Chondrocyte (in vitro differentiated cells): Measurements from ENCODE around the gene IRF9. TPM values are rescaled to one million over a fixed set of nuclear protein-coding genes. Genes with fewer than 3 reads are reported as not detected.

ENCODE experiments used
- DNase-seq: peaks from one replicate; pipeline ENCODE4 v3.0.0; 2021; ENCODE audit warnings: mixed read lengths, low spot score
- H3K27ac Mint-ChIP-seq: one replicate; pipeline ENCODE4 v1.8.0; 2021; ENCODE audit warnings: mild to moderate bottlenecking, moderate library complexity, mixed read lengths; ENCODE audit not compliant: unreplicated experiment
- H3K27me3 Mint-ChIP-seq: 2 replicates; pipeline ENCODE4 v1.8.0; 2021; ENCODE audit warnings: low read depth, mixed read lengths
- H3K36me3 Mint-ChIP-seq: 2 replicates; pipeline ENCODE4 v1.8.0; 2021; ENCODE audit warnings: low read depth, mixed read lengths
- H3K4me1 Mint-ChIP-seq: 2 replicates; pipeline ENCODE4 v1.8.0; 2021; ENCODE audit warnings: low read depth, mild to moderate bottlenecking, mixed read lengths
- H3K4me3 Mint-ChIP-seq: one replicate; pipeline ENCODE4 v1.8.0; 2021; ENCODE audit warnings: mild to moderate bottlenecking, moderate library complexity, mixed read lengths; ENCODE audit not compliant: unreplicated experiment
- H3K9me3 Mint-ChIP-seq: 2 replicates; pipeline ENCODE4 v1.8.0; 2021; ENCODE audit warnings: low read depth, mixed read lengths
- total RNA-seq: library from RNA; stranded (reverse); gene quantifications from 3 replicates; pipeline ENCODE4 v1.2.1, GENCODE V29; 2021
- TF ChIP-seq, protein P1 (sequence below): fragments of 200-600 bp; sonication (generic); IDR thresholded peaks from 2 replicates; pipeline ENCODE4 v1.5.0; 2021; ENCODE audit warnings: antibody characterized with exemption, mild to moderate bottlenecking, moderate library complexity

Gene IRF9
- total RNA-seq, 1 donor from 2014 or later: 38.4 TPM

- peak overlapping the region; percentile 22 for H3K27ac Mint-ChIP-seq
- H3K36me3 Mint-ChIP-seq: peaks cover 31% of the 10 kb centered on the region
Measured at GRCh38 chr14:24159777-24160498, 1.1 kb upstream of the IRF9 start.

DNA sequence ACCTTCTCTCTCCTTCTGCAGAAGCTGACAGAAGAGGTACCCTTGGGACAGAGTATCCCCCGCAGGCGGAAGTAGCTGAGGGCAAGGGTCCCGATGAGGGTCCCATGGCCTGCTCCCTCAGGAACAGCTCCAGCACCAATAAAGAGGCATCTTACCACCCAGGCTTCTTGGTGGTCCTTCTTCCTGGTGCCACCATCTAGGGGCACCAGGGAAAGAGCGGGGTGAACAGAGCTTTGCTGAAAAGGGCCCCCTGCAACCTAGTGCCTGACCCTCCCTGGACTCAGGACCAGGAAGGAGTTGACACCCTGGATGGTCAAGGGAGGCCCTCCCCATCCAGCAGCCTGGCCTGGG, 591 bp upstream of the IRF9 start:
- DNase-seq: peak; percentile 58
- TF ChIP-seq, protein P1, sequence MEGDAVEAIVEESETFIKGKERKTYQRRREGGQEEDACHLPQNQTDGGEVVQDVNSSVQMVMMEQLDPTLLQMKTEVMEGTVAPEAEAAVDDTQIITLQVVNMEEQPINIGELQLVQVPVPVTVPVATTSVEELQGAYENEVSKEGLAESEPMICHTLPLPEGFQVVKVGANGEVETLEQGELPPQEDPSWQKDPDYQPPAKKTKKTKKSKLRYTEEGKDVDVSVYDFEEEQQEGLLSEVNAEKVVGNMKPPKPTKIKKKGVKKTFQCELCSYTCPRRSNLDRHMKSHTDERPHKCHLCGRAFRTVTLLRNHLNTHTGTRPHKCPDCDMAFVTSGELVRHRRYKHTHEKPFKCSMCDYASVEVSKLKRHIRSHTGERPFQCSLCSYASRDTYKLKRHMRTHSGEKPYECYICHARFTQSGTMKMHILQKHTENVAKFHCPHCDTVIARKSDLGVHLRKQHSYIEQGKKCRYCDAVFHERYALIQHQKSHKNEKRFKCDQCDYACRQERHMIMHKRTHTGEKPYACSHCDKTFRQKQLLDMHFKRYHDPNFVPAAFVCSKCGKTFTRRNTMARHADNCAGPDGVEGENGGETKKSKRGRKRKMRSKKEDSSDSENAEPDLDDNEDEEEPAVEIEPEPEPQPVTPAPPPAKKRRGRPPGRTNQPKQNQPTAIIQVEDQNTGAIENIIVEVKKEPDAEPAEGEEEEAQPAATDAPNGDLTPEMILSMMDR: no peak
- peaks cover 32% of the 10 kb centered on the region for H3K36me3 Mint-ChIP-seq
- H3K27ac Mint-ChIP-seq: peak overlapping the region; percentile 85
- no peaks in the 10 kb centered on the region for H3K27me3 Mint-ChIP-seq
- no peaks in the 10 kb centered on the region for H3K9me3 Mint-ChIP-seq
- H3K4me1 Mint-ChIP-seq: peaks cover 20% of the 10 kb centered on the region
- peak overlapping the region; percentile 86 for H3K4me3 Mint-ChIP-seq

More at GRCh38 chr14:24159777-24160498, 1.1 kb upstream of the IRF9 start:
- Mint-ChIP-seq H3K27me3 (no peaks in the 10 kb centered on the region), H3K9me3 (no peaks in the 10 kb centered on the region), H3K4me1 (peaks cover 20% of the 10 kb centered on the region), H3K4me3 (no peak overlapping the region)
- DNase-seq: peak; percentile 73
- TF ChIP-seq, protein P1: no peak

GRCh38 chr14:24162093-24162492, 1.0 kb downstream of the IRF9 start:
- Mint-ChIP-seq H3K27me3 (no peaks in the 10 kb centered on the region), H3K4me3 (peak overlapping the region; percentile 86), H3K4me1 (peaks cover 20% of the 10 kb centered on the region), H3K27ac (peak overlapping the region; percentile 85), H3K9me3 (no peaks in the 10 kb centered on the region), H3K36me3 (peaks cover 32% of the 10 kb centered on the region)
- DNase-seq: peak; percentile 40
- TF ChIP-seq, protein P1: no peak

- TF ChIP-seq, protein P1: no peak
- Mint-ChIP-seq H3K9me3 (no peaks in the 10 kb centered on the region), H3K4me3 (no peak overlapping the region), H3K27me3 (no peaks in the 10 kb centered on the region), H3K4me1 (peaks cover 20% of the 10 kb centered on the region), H3K36me3 (peaks cover 38% of the 10 kb centered on the region), H3K27ac (no peak overlapping the region)
- DNase-seq: peak; percentile 80
Measured at GRCh38 chr14:24164518-24164991, 3.5 kb downstream of the IRF9 start.

DNA sequence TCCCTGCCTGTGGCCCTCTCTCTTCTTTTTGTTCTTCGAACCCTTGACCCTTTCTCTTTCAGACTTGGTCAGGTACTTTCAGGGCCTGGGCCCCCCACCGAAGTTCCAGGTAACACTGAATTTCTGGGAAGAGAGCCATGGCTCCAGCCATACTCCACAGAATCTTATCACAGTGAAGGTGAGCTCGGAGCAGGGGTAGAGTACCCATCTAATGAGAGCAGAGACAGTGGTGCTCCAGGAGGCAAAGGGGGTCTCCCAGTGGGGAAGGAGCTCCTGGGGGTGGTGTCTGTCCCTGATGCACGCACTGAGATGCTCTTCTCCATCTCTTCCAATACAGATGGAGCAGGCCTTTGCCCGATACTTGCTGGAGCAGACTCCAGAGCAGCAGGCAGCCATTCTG, 4.7 kb downstream of the IRF9 start:
- Mint-ChIP-seq H3K36me3 (peaks cover 36% of the 10 kb centered on the region), H3K27me3 (no peaks in the 10 kb centered on the region), H3K9me3 (no peaks in the 10 kb centered on the region), H3K4me3 (no peak overlapping the region), H3K4me1 (peaks cover 18% of the 10 kb centered on the region), H3K27ac (no peak overlapping the region)
- TF ChIP-seq, protein P1: no peak
- DNase-seq: peak; percentile 32
